CD4-positive, CD25-positive, alpha-beta regulatory T cell (primary cell): ENCODE data around the gene KIFC1. TPM values are rescaled to one million over a fixed set of nuclear protein-coding genes. Genes with fewer than 3 reads are reported as not detected.
"Not testable (repeated sequence)": the region's sequence is repeated elsewhere in the genome, so short reads cannot be mapped to it uniquely, and the experiment has no call there.

ENCODE experiments used
- ATAC-seq, 2 donors: fragments of 150-1000 bp; cut with Tn5 transposase; one replicate each; pipeline ENCODE4 v1.10.0; 2021; ENCODE audit warnings: low read depth in 2 of 2, moderate number of reproducible peaks in 2 of 2, moderate library complexity in 1 of 2
- DNase-seq, 3 donors: peaks; one replicate each; pipeline versions ENCODE4 v3.0.0 to v3.0.0-alpha.2; 2012 to 2022; ENCODE audit warnings: mixed read lengths in 1 of 3
- H3K27ac ChIP-seq: one replicate; pipeline ENCODE4 v1.7.0; 2013; ENCODE audit warnings: mild to moderate bottlenecking, low read length; ENCODE audit not compliant: insufficient read depth, poor library complexity, severe bottlenecking
- H3K27me3 ChIP-seq: one replicate; pipeline ENCODE4 v1.7.0; 2013; ENCODE audit warnings: low read length; ENCODE audit not compliant: control insufficient read depth, insufficient read depth
- H3K36me3 ChIP-seq: one replicate; pipeline ENCODE4 v1.7.0; 2013; ENCODE audit warnings: mild to moderate bottlenecking, low read length, moderate library complexity; ENCODE audit not compliant: control insufficient read depth, insufficient read depth
- H3K4me1 ChIP-seq: 2 replicates; pipeline ENCODE4 v1.7.0; 2013; ENCODE audit warnings: mild to moderate bottlenecking, low read length; ENCODE audit not compliant: insufficient read depth, control insufficient read depth, poor library complexity, severe bottlenecking
- H3K4me3 ChIP-seq: one replicate; pipeline ENCODE4 v1.7.0; 2013; ENCODE audit warnings: low read depth, mild to moderate bottlenecking, low read length, moderate library complexity
- H3K9me3 ChIP-seq, 2 experiments: 1 replicate in 1 of 2; 2 replicates in 1 of 2; pipeline ENCODE4 v1.7.0; 2013; ENCODE audit warnings: low read length in 2 of 2, mild to moderate bottlenecking in 1 of 2, moderate library complexity in 1 of 2; ENCODE audit not compliant: control insufficient read depth in 2 of 2
- H3K27ac Mint-ChIP-seq, 3 donors: one replicate each; pipeline ENCODE4 v1.8.0; 2020 to 2022; ENCODE audit warnings: mild to moderate bottlenecking in 3 of 3, mixed read lengths in 3 of 3, moderate library complexity in 2 of 3
- H3K27me3 Mint-ChIP-seq: one replicate; pipeline ENCODE4 v1.8.0; 2022; ENCODE audit warnings: mild to moderate bottlenecking, mixed read lengths
- H3K36me3 Mint-ChIP-seq: one replicate; pipeline ENCODE4 v1.8.0; 2020; ENCODE audit warnings: mixed read lengths
- H3K4me1 Mint-ChIP-seq, 4 donors: one replicate each; pipeline ENCODE4 v1.8.0; 2020 to 2022; ENCODE audit warnings: mixed read lengths in 4 of 4, mild to moderate bottlenecking in 1 of 4
- H3K4me3 Mint-ChIP-seq, 4 donors: one replicate each; pipeline ENCODE4 v1.8.0; 2020 to 2022; ENCODE audit warnings: mild to moderate bottlenecking in 4 of 4, mixed read lengths in 4 of 4, moderate library complexity in 3 of 4
- H3K9me3 Mint-ChIP-seq, 7 donors: one replicate each; pipeline ENCODE4 v1.8.0; 2020 to 2022; ENCODE audit warnings: mixed read lengths in 7 of 7, mild to moderate bottlenecking in 3 of 7, moderate library complexity in 2 of 7
- polyA plus RNA-seq, 4 donors: library from polyadenylated mRNA; unstranded; fragments of 300-500 nt; fragmentation: Illumina TruSeq; gene quantifications; one replicate each; pipeline ENCODE4 v1.2.3, GENCODE V29; 2021
- total RNA-seq: library from RNA; stranded (reverse); gene quantifications from one replicate; pipeline ENCODE4 v1.2.3, GENCODE V29; 2022

KIFC1 gene
- total and polyA plus RNA-seq, 5 donors from 2014 or later: 0.41 to 8.7 (median 1.4) TPM

DNA sequence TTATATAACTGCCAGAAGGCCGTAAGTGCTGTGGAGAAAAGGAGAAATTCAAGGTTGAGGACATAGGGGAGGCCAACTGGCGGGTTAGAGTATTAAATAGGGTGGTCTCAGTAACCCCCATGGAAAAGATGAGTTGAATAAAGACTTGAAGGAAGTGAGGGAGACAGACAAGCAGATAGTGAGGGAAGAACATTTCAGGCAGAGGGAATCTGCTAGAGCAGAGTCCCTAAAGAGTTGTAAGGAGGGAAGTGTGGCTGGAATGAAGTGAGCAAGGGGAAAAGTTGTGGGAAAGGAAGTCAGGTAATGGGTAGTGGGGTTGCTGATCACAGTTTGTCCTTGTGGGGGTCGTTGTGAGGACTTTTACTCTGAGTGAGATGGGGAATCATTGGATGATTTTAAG, 1.4 kb downstream of the KIFC1 start:
- H3K9me3 ChIP-seq: no peaks in the 10 kb centered on the region
- Mint-ChIP-seq H3K27me3 (no peaks in the 10 kb centered on the region), H3K9me3 (no peaks in the 10 kb centered on the region), H3K27ac (peak overlapping the region in 2 of 3 donors; percentile 91 to 97), H3K4me1 (peaks cover 6 to 46% (median 28%) of the 10 kb centered on the region in 4 donors), H3K4me3 (peak overlapping the region; percentile 52 to 93 (median 90)), H3K36me3 (no peaks in the 10 kb centered on the region)
- peak overlapping the region; percentile 92 for H3K27ac ChIP-seq
- ATAC-seq (no peak), DNase-seq (no peak)
- peak overlapping the region; percentile 78 for H3K4me3 ChIP-seq
- H3K4me1 ChIP-seq: peaks cover 29% of the 10 kb centered on the region
- no peaks in the 10 kb centered on the region for H3K36me3 ChIP-seq
- H3K27me3 ChIP-seq: no peaks in the 10 kb centered on the region

DNA sequence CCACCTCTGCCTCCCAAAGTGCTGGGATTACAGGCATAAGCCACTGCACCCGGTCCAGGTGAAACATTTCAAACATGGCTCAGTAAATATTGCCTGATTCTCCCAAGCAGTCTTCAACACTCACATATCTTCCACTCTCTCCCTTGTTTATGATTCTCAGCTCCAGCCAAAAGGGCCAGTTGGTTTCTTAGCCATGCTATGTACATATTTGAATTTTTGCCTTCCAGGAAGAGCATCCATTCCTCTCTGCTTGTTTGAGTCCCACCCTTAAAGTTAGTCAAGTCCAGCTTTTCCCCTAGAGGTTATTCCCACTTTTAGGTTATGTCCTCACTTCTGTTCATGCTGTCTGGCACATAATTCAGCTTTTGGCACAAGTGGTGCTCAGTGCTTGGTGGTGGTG, 5.9 kb downstream of the KIFC1 start:
- peaks cover 4 to 25% (median 17%) of the 10 kb centered on the region in 4 donors for H3K4me1 Mint-ChIP-seq
- Histone ChIP-seq H3K9me3 (no peaks in the 10 kb centered on the region), H3K36me3 (no peaks in the 10 kb centered on the region), H3K4me1 (peaks cover 14% of the 10 kb centered on the region), H3K27ac (no peak overlapping the region), H3K27me3 (no peaks in the 10 kb centered on the region), H3K4me3 (no peak overlapping the region)
- ATAC-seq: no peak
- no peaks in the 10 kb centered on the region for H3K9me3 Mint-ChIP-seq
- peak overlapping the region in 1 of 4 donors; percentile 21 for H3K4me3 Mint-ChIP-seq
- H3K36me3 Mint-ChIP-seq: no peaks in the 10 kb centered on the region
- no peak for DNase-seq
- H3K27ac Mint-ChIP-seq: peak overlapping the region in 2 of 3 donors; percentile 83 to 90
- H3K27me3 Mint-ChIP-seq: no peaks in the 10 kb centered on the region

DNA sequence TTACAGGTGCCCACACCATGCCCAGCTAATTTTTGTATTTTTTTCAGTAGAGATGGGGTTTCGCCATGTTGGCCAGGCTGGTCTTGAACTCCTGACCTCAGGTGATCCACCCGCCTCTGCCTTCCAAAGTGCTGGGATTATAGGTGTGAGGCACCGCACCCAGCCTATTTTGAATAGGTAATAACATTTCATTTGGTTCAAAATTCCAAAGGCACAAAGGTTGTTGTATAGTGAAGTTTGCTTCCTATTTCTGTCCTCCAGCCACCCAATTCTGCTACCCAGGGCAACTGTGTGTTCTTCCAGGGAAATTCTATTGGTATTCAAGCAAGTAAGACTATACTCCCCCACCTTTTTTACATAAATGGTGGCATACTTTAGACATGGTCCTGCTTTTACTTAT, 7.0 kb downstream of the KIFC1 start:
- H3K27ac Mint-ChIP-seq: peak overlapping the region in 1 of 3 donors; percentile 63

DNA sequence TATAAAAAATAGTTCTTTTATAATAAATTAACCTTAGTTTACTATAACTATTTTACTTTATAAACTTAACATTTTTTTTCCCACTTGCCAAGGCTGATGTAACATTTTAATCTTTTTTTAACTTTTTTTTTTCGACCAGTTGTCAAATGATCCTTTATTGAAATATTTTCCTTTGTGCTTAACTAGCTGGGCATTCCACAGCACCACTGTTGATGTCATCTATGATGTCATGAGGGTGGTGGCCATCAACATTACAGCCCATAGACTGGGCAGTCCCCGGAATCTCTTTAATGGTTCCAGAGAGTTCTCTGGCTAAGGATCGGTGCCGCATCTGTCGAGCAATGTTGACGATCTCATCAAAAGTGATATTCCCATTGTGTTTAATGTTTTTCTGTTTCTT, 8.3 kb downstream of the KIFC1 start:
- not testable (repeated sequence) for H3K9me3 ChIP-seq, H3K4me3 Mint-ChIP-seq, H3K36me3 Mint-ChIP-seq, H3K27me3 ChIP-seq, H3K27ac Mint-ChIP-seq, H3K4me1 ChIP-seq, H3K4me3 ChIP-seq, DNase-seq, H3K27me3 Mint-ChIP-seq, ATAC-seq, H3K9me3 Mint-ChIP-seq, H3K36me3 ChIP-seq, H3K27ac ChIP-seq
- H3K4me1 Mint-ChIP-seq: peaks cover 0 to 23% (median 15%) of the 10 kb centered on the region in 4 donors

More for the DNA sequence above, 7.0 kb downstream of the KIFC1 start:
- H3K4me1 ChIP-seq, H3K27ac ChIP-seq, H3K9me3 Mint-ChIP-seq, DNase-seq, H3K36me3 ChIP-seq, H3K27me3 ChIP-seq, H3K4me3 ChIP-seq, H3K36me3 Mint-ChIP-seq, H3K4me3 Mint-ChIP-seq, H3K9me3 ChIP-seq, H3K27me3 Mint-ChIP-seq, ATAC-seq: not testable (repeated sequence)
- peaks cover 0 to 21% (median 13%) of the 10 kb centered on the region in 4 donors for H3K4me1 Mint-ChIP-seq

DNA sequence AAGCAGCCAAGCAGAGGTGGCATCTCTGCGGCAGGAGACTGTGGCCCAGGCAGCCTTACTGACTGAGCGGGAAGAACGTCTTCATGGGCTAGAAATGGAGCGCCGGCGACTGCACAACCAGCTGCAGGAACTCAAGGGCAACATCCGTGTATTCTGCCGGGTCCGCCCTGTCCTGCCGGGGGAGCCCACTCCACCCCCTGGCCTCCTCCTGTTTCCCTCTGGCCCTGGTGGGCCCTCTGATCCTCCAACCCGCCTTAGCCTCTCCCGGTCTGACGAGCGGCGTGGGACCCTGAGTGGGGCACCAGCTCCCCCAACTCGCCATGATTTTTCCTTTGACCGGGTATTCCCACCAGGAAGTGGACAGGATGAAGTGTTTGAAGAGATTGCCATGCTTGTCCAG, 13.3 kb downstream of the KIFC1 start:
- ATAC-seq (no peak), DNase-seq (no peak)
- Mint-ChIP-seq H3K36me3 (no peaks in the 10 kb centered on the region), H3K9me3 (no peaks in the 10 kb centered on the region), H3K27me3 (peaks cover 5% of the 10 kb centered on the region), H3K4me1 (peaks cover 3 to 24% (median 19%) of the 10 kb centered on the region in 4 donors), H3K4me3 (peak overlapping the region in 3 of 4 donors; percentile 32 to 48 (median 43)), H3K27ac (peak overlapping the region in 1 of 3 donors; percentile 82)
- Histone ChIP-seq H3K9me3 (no peaks in the 10 kb centered on the region), H3K36me3 (no peaks in the 10 kb centered on the region), H3K4me3 (no peak overlapping the region), H3K4me1 (peaks cover 11% of the 10 kb centered on the region), H3K27ac (no peak overlapping the region), H3K27me3 (no peaks in the 10 kb centered on the region)

DNA sequence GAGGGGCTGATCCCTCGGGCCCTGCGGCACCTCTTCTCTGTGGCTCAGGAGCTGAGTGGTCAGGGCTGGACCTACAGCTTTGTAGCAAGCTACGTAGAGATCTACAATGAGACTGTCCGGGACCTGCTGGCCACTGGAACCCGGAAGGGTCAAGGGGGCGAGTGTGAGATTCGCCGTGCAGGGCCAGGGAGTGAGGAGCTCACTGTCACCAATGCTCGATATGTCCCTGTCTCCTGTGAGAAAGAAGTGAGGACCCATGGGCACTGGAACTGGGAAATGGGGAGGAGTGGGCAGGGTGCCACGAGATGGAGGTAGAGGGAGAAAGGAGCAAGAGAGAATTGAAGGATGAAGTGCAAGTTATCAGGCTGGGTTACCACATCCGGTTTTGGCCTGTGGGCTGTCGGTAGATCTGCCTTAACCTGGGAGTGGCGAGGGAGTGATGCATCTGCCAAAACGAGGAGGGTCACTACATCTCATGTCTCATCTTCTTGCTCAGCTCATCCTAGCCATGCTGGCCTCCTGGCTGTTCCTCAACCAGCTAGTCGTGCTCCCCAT, 13.8 kb downstream of the KIFC1 start:
- no peaks in the 10 kb centered on the region for H3K36me3 ChIP-seq
- H3K4me3 ChIP-seq: peak overlapping the region; percentile 32
- H3K4me1 ChIP-seq: peaks cover 13% of the 10 kb centered on the region
- DNase-seq (no peak), ATAC-seq (no peak)
- Mint-ChIP-seq H3K27ac (peak overlapping the region; percentile 81 to 92 (median 89)), H3K4me3 (peak overlapping the region in 1 of 4 donors; percentile 38), H3K36me3 (no peaks in the 10 kb centered on the region), H3K9me3 (no peaks in the 10 kb centered on the region), H3K27me3 (peaks cover 5% of the 10 kb centered on the region), H3K4me1 (peaks cover 5 to 27% (median 21%) of the 10 kb centered on the region in 4 donors)
- no peaks in the 10 kb centered on the region for H3K9me3 ChIP-seq
- H3K27ac ChIP-seq: no peak overlapping the region
- no peaks in the 10 kb centered on the region for H3K27me3 ChIP-seq

DNA sequence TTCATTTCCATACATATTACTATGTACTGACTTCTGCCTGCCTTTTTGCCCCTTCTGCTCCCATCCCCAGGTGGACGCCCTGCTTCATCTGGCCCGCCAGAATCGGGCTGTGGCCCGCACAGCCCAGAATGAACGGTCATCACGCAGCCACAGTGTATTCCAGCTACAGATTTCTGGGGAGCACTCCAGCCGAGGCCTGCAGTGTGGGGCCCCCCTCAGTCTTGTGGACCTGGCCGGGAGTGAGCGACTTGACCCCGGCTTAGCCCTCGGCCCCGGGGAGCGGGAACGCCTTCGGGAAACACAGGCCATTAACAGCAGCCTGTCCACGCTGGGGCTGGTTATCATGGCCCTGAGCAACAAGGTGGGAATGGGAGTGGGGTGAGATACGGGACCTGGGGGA, 14.5 kb downstream of the KIFC1 start:
- H3K27me3 Mint-ChIP-seq: peaks cover 5% of the 10 kb centered on the region
- peaks cover 5 to 27% (median 21%) of the 10 kb centered on the region in 4 donors for H3K4me1 Mint-ChIP-seq
- no peaks in the 10 kb centered on the region for H3K36me3 Mint-ChIP-seq
- Histone ChIP-seq H3K27me3 (no peaks in the 10 kb centered on the region), H3K9me3 (no peaks in the 10 kb centered on the region), H3K36me3 (no peaks in the 10 kb centered on the region), H3K4me3 (no peak overlapping the region), H3K27ac (no peak overlapping the region), H3K4me1 (peaks cover 13% of the 10 kb centered on the region)
- DNase-seq: no peak
- H3K4me3 Mint-ChIP-seq: no peak overlapping the region
- H3K9me3 Mint-ChIP-seq: no peaks in the 10 kb centered on the region
- ATAC-seq: no peak
- H3K27ac Mint-ChIP-seq: peak overlapping the region; percentile 81 to 92 (median 89)

DNA sequence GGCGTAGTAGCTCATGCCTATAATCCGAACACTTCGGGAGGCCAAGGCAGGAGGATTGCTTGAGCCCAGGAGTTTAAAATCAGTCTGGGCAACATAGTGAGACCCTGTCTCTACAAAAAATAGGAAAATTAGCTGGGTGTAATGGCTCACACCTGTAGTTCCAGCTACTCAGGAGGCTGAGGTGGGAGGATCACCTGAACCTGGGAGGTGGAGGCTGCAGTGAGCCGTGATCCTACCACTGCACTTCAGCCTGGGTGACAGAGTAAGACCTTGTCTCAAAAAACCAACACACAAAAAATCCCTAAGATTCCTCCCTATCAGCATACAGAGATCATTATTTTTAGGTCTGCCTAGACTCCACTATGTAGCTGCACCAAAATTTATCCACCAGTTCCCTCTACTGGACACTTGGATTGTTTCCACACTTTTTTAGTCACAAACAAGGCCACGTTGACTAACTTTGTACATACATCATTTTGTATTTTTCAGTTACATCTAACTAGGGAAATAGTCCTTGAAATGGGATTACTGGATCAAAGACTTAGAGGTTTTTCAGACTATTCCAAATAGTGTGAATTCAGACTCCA, 15.6 kb downstream of the KIFC1 start:
- H3K36me3 Mint-ChIP-seq: peaks cover under 1% of the 10 kb centered on the region
- Histone ChIP-seq H3K36me3 (no peaks in the 10 kb centered on the region), H3K9me3 (no peaks in the 10 kb centered on the region), H3K4me3 (no peak overlapping the region), H3K27ac (peak overlapping the region; percentile 34), H3K4me1 (peaks cover 22% of the 10 kb centered on the region), H3K27me3 (no peaks in the 10 kb centered on the region)
- H3K9me3 Mint-ChIP-seq: no peaks in the 10 kb centered on the region
- ATAC-seq (no peak), DNase-seq (no peak)
- H3K4me3 Mint-ChIP-seq: peak overlapping the region in 1 of 4 donors; percentile 67
- peaks cover 5% of the 10 kb centered on the region for H3K27me3 Mint-ChIP-seq
- H3K27ac Mint-ChIP-seq: peak overlapping the region in 2 of 3 donors; percentile 32 to 96
- peaks cover 5 to 34% (median 25%) of the 10 kb centered on the region in 4 donors for H3K4me1 Mint-ChIP-seq
